PC-3 (cell line): ENCODE measurements around the gene CCNK. TPM values are rescaled to one million over a fixed set of nuclear protein-coding genes. Genes with fewer than 3 reads are reported as not detected.

Experiments used
- ATAC-seq: fragments of 200-7000 bp; cut with Tn5 transposase; 2 replicates; pipeline ENCODE4 v1.9.1; 2020; ENCODE audit warnings: mild to moderate bottlenecking, moderate library complexity
- BruUV-seq: library from RNA; stranded (reverse); fragments of 400-500 nt; replicated peaks from 2 replicates; lab custom pipeline; 2021; lab: Mats Ljungman, UMichigan
- CTCF ChIA-PET: fragments of 300-600 bp; sonication (Branson Sonifier 250); formaldehyde crosslinking; loops from one replicate; lab custom pipeline; 2022; ENCODE audit warnings: antibody characterized with exemption; lab: Charles Lee
- POLR2A ChIA-PET: fragments of 300-600 bp; sonication (Branson Sonifier 250); formaldehyde crosslinking; loops from one replicate; lab custom pipeline; 2022; ENCODE audit warnings: antibody characterized with exemption; ENCODE audit not compliant: unreplicated experiment; lab: Charles Lee
- DNase-seq: peaks from one replicate; pipeline ENCODE4 v3.0.0-alpha.2; 2015
- H2AFZ ChIP-seq: fragments of 300-600 bp; sonication (generic); 2 replicates; pipeline ENCODE4 v1.6.0; 2016; ENCODE audit warnings: antibody characterized with exemption, low read length
- H3F3A ChIP-seq: fragments of 300-600 bp; sonication (generic); one replicate; pipeline ENCODE4 v1.6.0; 2017; ENCODE audit warnings: antibody characterized with exemption, low read length, control low read depth, mild to moderate bottlenecking; ENCODE audit not compliant: unreplicated experiment
- H3K27ac ChIP-seq: fragments of 300-600 bp; sonication (generic); 2 replicates; pipeline ENCODE4 v1.5.1; 2016; ENCODE audit warnings: mild to moderate bottlenecking, low read length
- H3K27me3 ChIP-seq: fragments of 300-600 bp; sonication (generic); 2 replicates; pipeline ENCODE4 v1.6.1; 2016; ENCODE audit warnings: low read length, mixed read lengths
- H3K36me3 ChIP-seq: fragments of 300-600 bp; sonication (generic); 2 replicates; pipeline ENCODE4 v1.6.1; 2016; ENCODE audit warnings: low read depth, mixed run types, low read length, mixed read lengths
- H3K4me1 ChIP-seq: fragments of 300-600 bp; sonication (generic); 2 replicates; pipeline ENCODE4 v1.5.1; 2016; ENCODE audit warnings: low read length; ENCODE audit not compliant: insufficient read depth
- H3K4me2 ChIP-seq: fragments of 300-600 bp; sonication (generic); 2 replicates; pipeline ENCODE4 v1.6.0; 2016; ENCODE audit warnings: low read length
- H3K4me3 ChIP-seq: fragments of 300-600 bp; sonication (generic); 2 replicates; pipeline ENCODE4 v1.5.1; 2016; ENCODE audit warnings: mild to moderate bottlenecking, low read length, mixed read lengths
- H3K79me2 ChIP-seq: fragments of 300-600 bp; sonication (generic); 2 replicates; pipeline ENCODE4 v1.6.1; 2017; ENCODE audit warnings: low read length, mixed read lengths
- H3K9ac ChIP-seq: fragments of 300-600 bp; sonication (generic); 2 replicates; pipeline ENCODE4 v1.6.0; 2016; ENCODE audit warnings: mild to moderate bottlenecking, low read length
- H3K9me2 ChIP-seq: fragments of 300-600 bp; sonication (generic); replicated peaks from 2 replicates; pipeline ENCODE4 v1.6.1; 2016; ENCODE audit warnings: mixed run types, low read length, mixed read lengths
- H3K9me3 ChIP-seq: fragments of 300-600 bp; sonication (generic); 2 replicates; pipeline ENCODE4 v1.6.1; 2016; ENCODE audit warnings: low read length, mixed read lengths
- H4K20me1 ChIP-seq: fragments of 300-600 bp; sonication (generic); 2 replicates; pipeline ENCODE4 v1.6.1; 2016; ENCODE audit warnings: low read length, mixed read lengths
- CTCF ChIP-seq: fragments of 300-600 bp; sonication (generic); conservative IDR thresholded peaks from 2 replicates; pipeline ENCODE4 v1.5.1; 2017; ENCODE audit warnings: antibody characterized with exemption, low read depth, mild to moderate bottlenecking, low read length
- EZH2 ChIP-seq: fragments of 300-600 bp; sonication (generic); IDR thresholded peaks from one replicate; pipeline ENCODE4 v1.6.1; 2017; ENCODE audit warnings: antibody characterized with exemption, mild to moderate bottlenecking, low read length; ENCODE audit not compliant: unreplicated experiment
- EZH2phosphoT487 ChIP-seq: fragments of 300-600 bp; sonication (generic); IDR thresholded peaks from 2 replicates; pipeline ENCODE4 v1.6.1; 2018; ENCODE audit warnings: mild to moderate bottlenecking, antibody characterized with exemption, low read length, borderline replicate concordance
- intact Hi-C: fragments of 100-400 bp; cut with micrococcal nuclease; formaldehyde crosslinking; loops from 2 replicates; pipeline ENCODE4 v1.9.0; 2023
- total RNA-seq: library from RNA; depleted of rRNA; stranded (reverse); fragments of >200 nt; gene quantifications from 2 replicates; pipeline ENCODE4 v1.2.3, GENCODE V29; 2014

Gene CCNK
- total RNA-seq, 1 experiment from 2014 or later: 26.2 TPM

DNA sequence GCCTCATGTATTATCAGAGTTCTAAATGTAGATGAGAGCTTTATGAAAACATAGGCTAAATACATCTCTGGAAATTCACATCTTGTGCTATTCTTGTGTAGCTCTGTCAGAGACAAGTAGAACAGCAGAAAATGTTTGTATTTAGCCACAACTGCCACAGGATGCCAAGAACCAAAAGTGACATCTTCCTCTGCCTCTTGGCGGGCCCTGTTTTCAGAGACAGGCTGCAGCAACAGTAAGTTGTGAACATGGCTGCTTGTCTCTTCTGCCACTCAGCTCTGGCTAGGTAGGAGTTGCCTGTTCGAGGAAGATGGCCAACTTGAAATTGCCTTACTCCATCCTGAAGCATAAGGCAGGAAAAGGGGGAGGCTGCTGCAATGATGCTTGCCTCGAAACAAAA is 30.9 kb upstream of the CCNK start:
- Histone ChIP-seq H2AFZ (no peak overlapping the region), H3F3A (no peaks in the 10 kb centered on the region), H3K4me2 (no peak overlapping the region), H3K4me1 (no peaks in the 10 kb centered on the region), H3K36me3 (peaks cover 7% of the 10 kb centered on the region; the same call in 1 of the 2 replicates), H3K27me3 (no peaks in the 10 kb centered on the region), H4K20me1 (no peaks in the 10 kb centered on the region), H3K9ac (no peak overlapping the region), H3K9me2 (no peaks in the 10 kb centered on the region), H3K27ac (no peak overlapping the region), H3K9me3 (no peaks in the 10 kb centered on the region), H3K4me3 (no peak overlapping the region), H3K79me2 (no peaks in the 10 kb centered on the region)
- CTCF ChIA-PET: no interaction called here
- ATAC-seq: no peak
- BruUV-seq: no TSS peak
- DNase-seq: no peak
- no peak for TF ChIP-seq EZH2phosphoT487
- TF ChIP-seq EZH2: no peak
- no peak for TF ChIP-seq CTCF
- POLR2A ChIA-PET: no interaction called here
- intact Hi-C loops: no loop called here

GRCh38 chr14:99451234-99451633 is 30.0 kb upstream of the CCNK start:
- Histone ChIP-seq H2AFZ (no peak overlapping the region), H3K9me3 (no peaks in the 10 kb centered on the region), H3K27me3 (no peaks in the 10 kb centered on the region), H4K20me1 (no peaks in the 10 kb centered on the region), H3K4me2 (no peak overlapping the region), H3K27ac (no peak overlapping the region), H3K9ac (no peak overlapping the region), H3F3A (no peaks in the 10 kb centered on the region), H3K4me1 (no peaks in the 10 kb centered on the region), H3K36me3 (peaks cover 7% of the 10 kb centered on the region; the same call in 1 of the 2 replicates), H3K9me2 (no peaks in the 10 kb centered on the region), H3K4me3 (no peak overlapping the region), H3K79me2 (no peaks in the 10 kb centered on the region)
- DNase-seq (no peak), ATAC-seq (no peak)
- intact Hi-C loops: no loop called here
- ChIA-PET POLR2A (no interaction called here), CTCF (no interaction called here)
- no TSS peak for BruUV-seq
- TF ChIP-seq CTCF: no peak
- no peak for TF ChIP-seq EZH2
- no peak for TF ChIP-seq EZH2phosphoT487

GRCh38 chr14:99452968-99453367 is 28.2 kb upstream of the CCNK start:
- POLR2A ChIA-PET: no interaction called here
- no peak overlapping the region for H3K9ac ChIP-seq
- no peaks in the 10 kb centered on the region for H3F3A ChIP-seq
- no peak overlapping the region for H3K4me2 ChIP-seq
- H3K36me3 ChIP-seq: peaks cover 8% of the 10 kb centered on the region; the same call in 1 of the 2 replicates
- H3K27me3 ChIP-seq: no peaks in the 10 kb centered on the region
- no peak overlapping the region for H3K4me3 ChIP-seq
- BruUV-seq: no TSS peak
- H3K27ac ChIP-seq: no peak overlapping the region
- no peaks in the 10 kb centered on the region for H3K79me2 ChIP-seq
- no peak overlapping the region for H2AFZ ChIP-seq
- H3K9me2 ChIP-seq: no peaks in the 10 kb centered on the region
- no peaks in the 10 kb centered on the region for H4K20me1 ChIP-seq
- CTCF ChIA-PET: interaction anchor here (0.6 kb wide), 1 partner anchor 176 kb away, joined by 3 read pairs; no protein-coding TSS in a partner anchor
- DNase-seq (no peak), ATAC-seq (no peak)
- no peaks in the 10 kb centered on the region for H3K9me3 ChIP-seq
- intact Hi-C loops: no loop called here
- H3K4me1 ChIP-seq: no peaks in the 10 kb centered on the region
- TF ChIP-seq EZH2phosphoT487 (no peak), EZH2 (no peak), CTCF (no peak)
